Panc1 (cell line): ENCODE data around the gene TAS2R31. TPM values are rescaled to one million over a fixed set of nuclear protein-coding genes. Genes with fewer than 3 reads are reported as not detected.

ENCODE experiments used
- ATAC-seq: fragments of 200-7000 bp; cut with Tn5 transposase; 2 replicates; pipeline ENCODE4 v1.9.1; 2020; ENCODE audit warnings: mild to moderate bottlenecking, moderate library complexity
- BruUV-seq: library from RNA; stranded (reverse); fragments of 400-500 nt; replicated peaks from 2 replicates; lab custom pipeline; 2021; lab: Mats Ljungman, UMichigan
- CTCF ChIA-PET: fragments of 300-600 bp; sonication (Branson Sonifier 250); formaldehyde crosslinking; loops from one replicate; lab custom pipeline; 2022; ENCODE audit warnings: antibody characterized with exemption; lab: Charles Lee
- POLR2A ChIA-PET: fragments of 300-600 bp; sonication (Branson Sonifier 250); formaldehyde crosslinking; loops from one replicate; lab custom pipeline; 2022; ENCODE audit warnings: antibody characterized with exemption; lab: Charles Lee
- DNase-seq: peaks from one replicate; pipeline ENCODE4 v3.0.0-alpha.2; 2010; ENCODE audit warnings: low read depth, low spot score
- H3K27ac ChIP-seq: 2 replicates; pipeline ENCODE4 v1.5.1; 2011; ENCODE audit warnings: mild to moderate bottlenecking, low read length, inconsistent platforms
- H3K27me3 ChIP-seq: fragments of 200-500 bp; sonication (Bioruptor generic); 2 replicates; pipeline ENCODE4 v1.6.0; 2014; ENCODE audit warnings: low read length, inconsistent platforms; ENCODE audit not compliant: control insufficient read depth, insufficient read depth
- H3K36me3 ChIP-seq: fragments of 200-500 bp; sonication (Bioruptor generic); 2 replicates; pipeline ENCODE4 v1.5.1; 2014; ENCODE audit warnings: inconsistent platforms, mild to moderate bottlenecking, low read length, moderate library complexity; ENCODE audit not compliant: control insufficient read depth, insufficient read depth
- H3K4me1 ChIP-seq: 2 replicates; pipeline ENCODE4 v1.5.1; 2011; ENCODE audit warnings: inconsistent platforms, mild to moderate bottlenecking, low read length, moderate library complexity; ENCODE audit not compliant: control insufficient read depth, insufficient read depth
- H3K4me3 ChIP-seq, 2 experiments: 2 replicates each; pipeline ENCODE4 v1.5.1; 2011 to 2012; ENCODE audit warnings: low read depth in 2 of 2, low read length in 2 of 2, mild to moderate bottlenecking in 2 of 2, inconsistent platforms in 1 of 2, moderate library complexity in 1 of 2
- H3K9me3 ChIP-seq: fragments of 200-500 bp; sonication (Bioruptor generic); 2 replicates; pipeline ENCODE4 v1.5.1; 2014; ENCODE audit warnings: low read depth, mild to moderate bottlenecking, inconsistent platforms, low read length, moderate library complexity; ENCODE audit not compliant: control insufficient read depth, insufficient read depth
- CTCF ChIP-seq: fragments of 450-650 bp; IDR thresholded peaks from 2 replicates; pipeline ENCODE4 v1.5.1; 2017; ENCODE audit warnings: mild to moderate bottlenecking
- POLR2AphosphoS5 ChIP-seq: IDR thresholded peaks from 2 replicates; pipeline ENCODE4 v1.6.1; 2012; ENCODE audit warnings: mild to moderate bottlenecking, low read depth, low read length, moderate library complexity
- REST ChIP-seq, 2 experiments: IDR thresholded peaks; 2 replicates each; pipeline ENCODE4 v1.6.1; 2011 to 2012; ENCODE audit warnings: low read depth in 2 of 2, control low read depth in 1 of 2, low read length in 1 of 2, mild to moderate bottlenecking in 1 of 2, moderate library complexity in 1 of 2; ENCODE audit not compliant: insufficient read depth in 1 of 2
- SIN3A ChIP-seq: IDR thresholded peaks from 2 replicates; pipeline ENCODE4 v1.6.1; 2012; ENCODE audit warnings: low read depth, mild to moderate bottlenecking, low read length, moderate library complexity, borderline replicate concordance; ENCODE audit not compliant: insufficient read depth
- TCF7L2 ChIP-seq: IDR thresholded peaks from 2 replicates; pipeline ENCODE4 v1.6.1; 2011; ENCODE audit warnings: mild to moderate bottlenecking, low read depth, low read length, inconsistent platforms
- in situ Hi-C: cut with HindIII; loops from 2 replicates; pipeline ENCODE4 v1.10.0; 2016; ENCODE audit warnings: low sequenced_read_pairs, low pct_unique_long_range_greater_than_20kb
- intact Hi-C: fragments of 100-400 bp; cut with micrococcal nuclease; formaldehyde crosslinking; loops from one replicate; pipeline ENCODE4 v1.10.0; 2022; ENCODE audit not compliant: unreplicated experiment
- total RNA-seq: library from RNA; stranded (reverse); gene quantifications from one replicate; pipeline ENCODE4 v1.2.1, GENCODE V29; 2021; ENCODE audit not compliant: unreplicated experiment

The TAS2R31 gene
- total RNA-seq, 1 experiment from 2014 or later = 1.3 TPM

- Histone ChIP-seq H3K4me1 (no peaks in the 10 kb centered on the region), H3K4me3 (no peak overlapping the region), H3K9me3 (no peaks in the 10 kb centered on the region), H3K27me3 (no peaks in the 10 kb centered on the region), H3K36me3 (no peaks in the 10 kb centered on the region), H3K27ac (no peak overlapping the region)
- in situ Hi-C loops (no loop called here), intact Hi-C loops (no loop called here)
- TF ChIP-seq TCF7L2 = no peak
- TF ChIP-seq POLR2AphosphoS5 = no peak
- no peak for TF ChIP-seq SIN3A
- TF ChIP-seq REST (IDR thresholded peaks at IDR 0.05; ENCODE audit: insufficient read depth in 1 of 2, low read depth in 2 of 2, low read length in 1 of 2) = no peak
- no peak for TF ChIP-seq CTCF
- POLR2A ChIA-PET = no interaction called here
- DNase-seq (no peak), ATAC-seq (no peak)
- CTCF ChIA-PET = no interaction called here
- no TSS peak for BruUV-seq
Measured at GRCh38 chr12:11075642-11076041, 44.4 kb upstream of the TAS2R31 start.

GRCh38 chr12:11071414-11071813 lies 40.2 kb upstream of the TAS2R31 start:
- no peaks in the 10 kb centered on the region for H3K9me3 ChIP-seq
- in situ Hi-C loops (no loop called here), intact Hi-C loops (no loop called here)
- H3K27ac ChIP-seq = no peak overlapping the region
- no peaks in the 10 kb centered on the region for H3K36me3 ChIP-seq
- H3K4me3 ChIP-seq = no peak overlapping the region
- ChIA-PET POLR2A (no interaction called here), CTCF (no interaction called here)
- no peak for TF ChIP-seq CTCF
- no peak for TF ChIP-seq REST (IDR thresholded peaks at IDR 0.05; ENCODE audit: insufficient read depth in 1 of 2, low read depth in 2 of 2, low read length in 1 of 2)
- TF ChIP-seq POLR2AphosphoS5 = no peak
- no peak for TF ChIP-seq SIN3A
- no peak for TF ChIP-seq TCF7L2
- DNase-seq = no peak
- no peaks in the 10 kb centered on the region for H3K27me3 ChIP-seq
- no peaks in the 10 kb centered on the region for H3K4me1 ChIP-seq
- no peak for ATAC-seq
- BruUV-seq = no TSS peak
